LNCaP clone FGC (cell line): Measurements from ENCODE around the gene LYPD6.

Experiments used
- DNase-seq: peaks from one replicate; pipeline ENCODE4 v3.0.0-alpha.2; 2011; ENCODE audit warnings: low read depth
- H3K4me3 ChIP-seq: 2 replicates; pipeline ENCODE4 v1.5.1; 2011; ENCODE audit warnings: mild to moderate bottlenecking, low read depth, low read length, control low read depth
- CTCF ChIP-seq: IDR thresholded peaks from 2 replicates; pipeline ENCODE4 v1.5.1; 2012; ENCODE audit warnings: mild to moderate bottlenecking; ENCODE audit not compliant: control insufficient read depth, insufficient read depth; ENCODE audit errors: extremely low read depth

The LYPD6 gene

GRCh38 chr2:149507974-149508373 is 177.6 kb downstream of the LYPD6 start:
- no peak for DNase-seq
- no peak for TF ChIP-seq CTCF
- no peak overlapping the region for H3K4me3 ChIP-seq

GRCh38 chr2:149513461-149513860 is 183.1 kb downstream of the LYPD6 start:
- no peak for TF ChIP-seq CTCF
- no peak for DNase-seq
- no peak overlapping the region for H3K4me3 ChIP-seq
